Right atrium auricular region (tissue), 2 donors: ENCODE results near the gene ALDH3B2. TPM values are rescaled to one million over a fixed set of nuclear protein-coding genes. Genes with fewer than 3 reads are reported as not detected.

Experiments
- DNase-seq: peaks from one replicate; pipeline ENCODE4 v3.0.0-alpha.2; 2019; ENCODE audit warnings: low spot score
- H3K27ac ChIP-seq, 2 donors: fragments of 200-600 bp; sonication (generic); 1 replicate in 1 of 2; 2 replicates in 1 of 2; pipeline ENCODE4 v1.5.1; 2016 to 2019
- H3K27me3 ChIP-seq, 2 donors: fragments of 200-600 bp; sonication (generic); one replicate each; pipeline versions ENCODE4 v1.5.1 to v1.6.0; 2017 to 2019
- H3K36me3 ChIP-seq: fragments of 200-600 bp; sonication (generic); one replicate; pipeline ENCODE4 v1.5.1; 2016
- H3K4me1 ChIP-seq, 2 donors: fragments of 200-600 bp; sonication (generic); one replicate each; pipeline versions ENCODE4 v1.5.1 to v1.6.0; 2017 to 2019
- H3K4me3 ChIP-seq, 2 donors: fragments of 200-600 bp; sonication (generic); 1 replicate in 1 of 2; 2 replicates in 1 of 2; pipeline ENCODE4 v1.5.1; 2017 to 2019; ENCODE audit warnings: mild to moderate bottlenecking in 1 of 2, moderate library complexity in 1 of 2
- H3K9me3 ChIP-seq, 2 donors: fragments of 200-600 bp; sonication (generic); one replicate each; pipeline ENCODE4 v1.5.1; 2019
- total RNA-seq, 2 donors: library from RNA; depleted of rRNA; stranded (reverse); fragments of >200 nt; gene quantifications; one replicate each; pipeline ENCODE4 v1.1.0, GENCODE V29; 2016
- TF ChIP-seq, protein P1 (sequence below), 2 donors: fragments of 200-600 bp; sonication (generic); IDR thresholded peaks; one replicate each; pipeline ENCODE4 v1.5.1; 2019; ENCODE audit warnings: antibody characterized with exemption in 2 of 2

ALDH3B2 gene
- total RNA-seq, 2 donors from 2014 or later: not detected

GRCh38 chr11:67648796-67649613 is 25.4 kb downstream of the ALDH3B2 start:
- Histone ChIP-seq H3K27me3 (no peaks in the 10 kb centered on the region), H3K4me3 (no peak overlapping the region), H3K9me3 (no peaks in the 10 kb centered on the region), H3K27ac (no peak overlapping the region), H3K36me3 (no peaks in the 10 kb centered on the region), H3K4me1 (no peaks in the 10 kb centered on the region)
- DNase-seq: no peak
- TF ChIP-seq, protein P1, sequence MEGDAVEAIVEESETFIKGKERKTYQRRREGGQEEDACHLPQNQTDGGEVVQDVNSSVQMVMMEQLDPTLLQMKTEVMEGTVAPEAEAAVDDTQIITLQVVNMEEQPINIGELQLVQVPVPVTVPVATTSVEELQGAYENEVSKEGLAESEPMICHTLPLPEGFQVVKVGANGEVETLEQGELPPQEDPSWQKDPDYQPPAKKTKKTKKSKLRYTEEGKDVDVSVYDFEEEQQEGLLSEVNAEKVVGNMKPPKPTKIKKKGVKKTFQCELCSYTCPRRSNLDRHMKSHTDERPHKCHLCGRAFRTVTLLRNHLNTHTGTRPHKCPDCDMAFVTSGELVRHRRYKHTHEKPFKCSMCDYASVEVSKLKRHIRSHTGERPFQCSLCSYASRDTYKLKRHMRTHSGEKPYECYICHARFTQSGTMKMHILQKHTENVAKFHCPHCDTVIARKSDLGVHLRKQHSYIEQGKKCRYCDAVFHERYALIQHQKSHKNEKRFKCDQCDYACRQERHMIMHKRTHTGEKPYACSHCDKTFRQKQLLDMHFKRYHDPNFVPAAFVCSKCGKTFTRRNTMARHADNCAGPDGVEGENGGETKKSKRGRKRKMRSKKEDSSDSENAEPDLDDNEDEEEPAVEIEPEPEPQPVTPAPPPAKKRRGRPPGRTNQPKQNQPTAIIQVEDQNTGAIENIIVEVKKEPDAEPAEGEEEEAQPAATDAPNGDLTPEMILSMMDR (IDR thresholded peaks at IDR 0.05): no peak

DNA sequence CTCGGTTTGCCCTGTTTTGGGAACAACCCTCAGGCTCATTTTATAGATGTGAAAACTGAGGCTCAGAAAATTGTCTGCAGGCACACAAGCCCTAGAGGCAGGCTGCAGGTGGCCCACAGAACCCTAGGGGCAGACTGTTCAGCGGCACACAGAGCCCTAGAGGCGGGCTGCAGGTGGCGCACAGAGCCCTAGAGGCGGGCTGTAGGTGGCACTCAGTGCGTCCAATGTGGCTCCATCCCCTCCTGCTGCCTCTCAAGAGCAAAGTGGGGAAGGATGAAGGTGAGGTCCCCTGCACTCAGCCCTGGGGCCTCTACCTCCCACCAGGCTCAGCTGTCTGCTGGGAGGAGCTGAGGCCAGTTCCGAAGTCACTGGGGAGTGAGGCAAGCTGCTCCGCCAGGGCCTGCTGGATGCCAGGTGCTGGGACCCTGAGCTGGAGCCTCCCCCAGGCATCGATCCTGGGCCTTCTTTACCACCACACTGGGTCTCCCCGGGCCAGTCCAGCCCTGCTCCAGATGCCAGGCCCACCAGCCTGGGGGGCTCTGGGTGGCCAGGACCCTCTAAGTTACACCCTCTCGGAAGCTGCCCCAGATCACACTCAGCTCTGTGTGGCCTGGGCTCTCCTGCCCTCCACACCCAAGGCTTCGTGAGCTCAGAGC is 26.2 kb downstream of the ALDH3B2 start:
- no peaks in the 10 kb centered on the region for H3K9me3 ChIP-seq
- H3K4me3 ChIP-seq: no peak overlapping the region
- H3K4me1 ChIP-seq: no peaks in the 10 kb centered on the region
- DNase-seq: no peak
- TF ChIP-seq, protein P1 (IDR thresholded peaks at IDR 0.05): no peak
- H3K27me3 ChIP-seq: no peaks in the 10 kb centered on the region
- H3K27ac ChIP-seq: no peak overlapping the region
- no peaks in the 10 kb centered on the region for H3K36me3 ChIP-seq

DNA sequence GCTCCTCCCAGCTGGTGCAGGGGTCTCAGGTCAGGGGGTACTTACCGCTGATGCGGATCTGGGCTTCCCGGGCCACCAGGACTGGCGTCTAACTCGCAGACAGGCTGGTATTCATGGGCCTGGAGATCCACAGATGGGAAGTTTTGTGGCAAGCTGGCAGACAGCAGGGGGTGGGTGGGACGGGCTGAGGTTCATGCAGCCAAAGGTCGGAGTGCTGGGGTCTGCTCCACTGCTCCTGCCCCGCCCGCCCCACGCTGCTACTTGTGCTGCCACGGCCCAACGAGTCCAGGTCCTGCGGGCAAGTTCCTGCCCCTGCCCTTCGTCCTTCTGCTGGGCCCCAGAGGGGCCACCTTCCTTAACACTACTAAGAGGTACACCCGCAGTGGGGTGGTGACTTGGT is 27.0 kb downstream of the ALDH3B2 start:
- TF ChIP-seq, protein P1 (IDR thresholded peaks at IDR 0.05): no peak
- no peaks in the 10 kb centered on the region for H3K4me1 ChIP-seq
- no peaks in the 10 kb centered on the region for H3K36me3 ChIP-seq
- H3K27ac ChIP-seq: no peak overlapping the region
- H3K4me3 ChIP-seq: no peak overlapping the region
- DNase-seq: no peak
- no peaks in the 10 kb centered on the region for H3K27me3 ChIP-seq
- no peaks in the 10 kb centered on the region for H3K9me3 ChIP-seq

DNA sequence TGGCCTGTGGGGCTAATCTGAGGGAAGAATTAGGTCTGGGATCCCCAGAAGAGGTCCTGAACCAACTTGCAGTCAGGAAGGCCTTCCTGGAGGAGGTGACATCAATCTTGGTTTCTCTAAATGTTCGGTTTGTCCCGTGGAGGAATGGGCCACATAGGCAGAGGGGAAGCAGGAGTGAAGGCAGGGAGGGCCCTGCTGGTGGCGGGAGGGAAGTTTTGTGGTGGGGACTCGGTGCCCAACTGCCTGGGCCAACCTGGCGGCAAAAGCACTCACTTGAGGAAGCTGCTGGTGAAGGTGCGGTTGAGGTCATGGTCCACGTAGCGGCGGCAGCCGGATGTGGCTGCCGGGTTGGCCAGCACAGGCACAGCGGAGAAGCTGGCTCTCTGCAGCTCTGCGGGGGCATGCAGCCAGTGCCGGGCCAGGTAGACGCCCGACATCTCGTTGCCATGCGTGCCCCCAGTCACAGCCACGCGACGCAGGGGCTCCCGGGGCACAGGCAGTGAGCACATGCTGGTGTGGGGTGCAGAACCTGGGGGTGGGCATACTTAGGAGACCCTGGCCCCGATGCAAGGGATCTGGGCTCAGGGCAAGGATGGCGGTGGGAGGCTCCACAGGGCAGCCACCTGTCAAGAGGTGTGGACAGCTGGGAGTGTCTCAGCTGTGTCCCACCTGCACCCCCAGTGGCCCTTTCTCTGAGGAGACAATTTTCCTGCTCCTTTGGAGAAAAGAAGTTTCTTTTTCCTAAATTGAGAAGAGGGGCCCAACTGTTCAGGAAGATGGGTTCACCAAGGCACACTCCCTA is 27.7 kb downstream of the ALDH3B2 start:
- H3K27ac ChIP-seq: no peak overlapping the region
- H3K4me3 ChIP-seq: no peak overlapping the region
- DNase-seq: no peak
- H3K27me3 ChIP-seq: no peaks in the 10 kb centered on the region
- TF ChIP-seq, protein P1 (IDR thresholded peaks at IDR 0.05): no peak
- no peaks in the 10 kb centered on the region for H3K4me1 ChIP-seq
- H3K36me3 ChIP-seq: no peaks in the 10 kb centered on the region
- H3K9me3 ChIP-seq: no peaks in the 10 kb centered on the region

GRCh38 chr11:67645521-67646461 is 28.6 kb downstream of the ALDH3B2 start:
- no peak overlapping the region for H3K27ac ChIP-seq
- H3K4me1 ChIP-seq: no peaks in the 10 kb centered on the region
- TF ChIP-seq, protein P1 (IDR thresholded peaks at IDR 0.05): no peak
- H3K36me3 ChIP-seq: no peaks in the 10 kb centered on the region
- H3K27me3 ChIP-seq: no peaks in the 10 kb centered on the region
- DNase-seq: no peak
- no peaks in the 10 kb centered on the region for H3K9me3 ChIP-seq
- no peak overlapping the region for H3K4me3 ChIP-seq
